ENCODE data around the gene TSHZ2.

TSHZ2 gene

GRCh38 chr20:53181866-53182376 lies 209.8 kb downstream of the TSHZ2 start:
- Histone ChIP-seq H2AFZ (ENCODE audit: low read length) (no peak overlapping the region), H3K9ac (ENCODE audit: low read length) (no peak overlapping the region), H3K27me3 (ENCODE audit: insufficient read depth, low read length) (no peaks in the 10 kb centered on the region), H3K79me2 (ENCODE audit: insufficient read depth, low read length) (no peaks in the 10 kb centered on the region), H3K4me2 (ENCODE audit: low read length) (no peak overlapping the region), H3K9me2 (ENCODE audit: low read depth, low read length) (no peaks in the 10 kb centered on the region), H3K4me1 (ENCODE audit: insufficient read depth, low read length, severe bottlenecking) (no peaks in the 10 kb centered on the region), H3K9me3 (ENCODE audit: low read length) (no peaks in the 10 kb centered on the region), H3K4me3 (ENCODE audit: low read depth, low read length, poor library complexity, severe bottlenecking) (no peak overlapping the region), H4K20me1 (ENCODE audit: insufficient read depth, low read length) (no peaks in the 10 kb centered on the region), H3K36me3 (ENCODE audit: insufficient read depth, low read length) (no peaks in the 10 kb centered on the region), H3K27ac (ENCODE audit: low read depth, low read length, poor library complexity, severe bottlenecking) (no peak overlapping the region), H3F3A (ENCODE audit: insufficient read depth, low read length) (no peaks in the 10 kb centered on the region)
- TF ChIP-seq CTCF (IDR thresholded peaks at IDR 0.05; ENCODE audit: low read length) (no peak), EZH2 (IDR thresholded peaks at IDR 0.05; ENCODE audit: borderline replicate concordance, low read length) (no peak)

GRCh38 chr20:53183181-53183580 lies 211.0 kb downstream of the TSHZ2 start:
- Histone ChIP-seq H3K4me3 (ENCODE audit: low read depth, low read length, poor library complexity, severe bottlenecking) (no peak overlapping the region), H3K9ac (ENCODE audit: low read length) (no peak overlapping the region), H3K4me1 (ENCODE audit: insufficient read depth, low read length, severe bottlenecking) (no peaks in the 10 kb centered on the region), H3K27ac (ENCODE audit: low read depth, low read length, poor library complexity, severe bottlenecking) (no peak overlapping the region), H3K79me2 (ENCODE audit: insufficient read depth, low read length) (no peaks in the 10 kb centered on the region), H3K9me2 (ENCODE audit: low read depth, low read length) (no peaks in the 10 kb centered on the region), H3F3A (ENCODE audit: insufficient read depth, low read length) (no peaks in the 10 kb centered on the region), H2AFZ (ENCODE audit: low read length) (no peak overlapping the region), H3K36me3 (ENCODE audit: insufficient read depth, low read length) (no peaks in the 10 kb centered on the region), H3K9me3 (ENCODE audit: low read length) (no peaks in the 10 kb centered on the region), H3K27me3 (ENCODE audit: insufficient read depth, low read length) (no peaks in the 10 kb centered on the region), H4K20me1 (ENCODE audit: insufficient read depth, low read length) (no peaks in the 10 kb centered on the region), H3K4me2 (ENCODE audit: low read length) (no peak overlapping the region)
- TF ChIP-seq EZH2 (IDR thresholded peaks at IDR 0.05; ENCODE audit: borderline replicate concordance, low read length) (no peak), CTCF (IDR thresholded peaks at IDR 0.05; ENCODE audit: low read length) (no peak)

GRCh38 chr20:53186635-53187034 lies 214.5 kb downstream of the TSHZ2 start:
- no peak overlapping the region for H2AFZ ChIP-seq (ENCODE audit: low read length)
- H3K27ac ChIP-seq (ENCODE audit: low read depth, low read length, poor library complexity, severe bottlenecking), result no peak overlapping the region
- H3F3A ChIP-seq (ENCODE audit: insufficient read depth, low read length), result no peaks in the 10 kb centered on the region
- H4K20me1 ChIP-seq (ENCODE audit: insufficient read depth, low read length), result no peaks in the 10 kb centered on the region
- H3K4me3 ChIP-seq (ENCODE audit: low read depth, low read length, poor library complexity, severe bottlenecking), result no peak overlapping the region
- no peaks in the 10 kb centered on the region for H3K27me3 ChIP-seq (ENCODE audit: insufficient read depth, low read length)
- H3K9me2 ChIP-seq (ENCODE audit: low read depth, low read length), result no peaks in the 10 kb centered on the region
- no peaks in the 10 kb centered on the region for H3K9me3 ChIP-seq (ENCODE audit: low read length)
- no peak overlapping the region for H3K9ac ChIP-seq (ENCODE audit: low read length)
- no peaks in the 10 kb centered on the region for H3K4me1 ChIP-seq (ENCODE audit: insufficient read depth, low read length, severe bottlenecking)
- H3K79me2 ChIP-seq (ENCODE audit: insufficient read depth, low read length), result no peaks in the 10 kb centered on the region
- no peaks in the 10 kb centered on the region for H3K36me3 ChIP-seq (ENCODE audit: insufficient read depth, low read length)
- TF ChIP-seq CTCF (IDR thresholded peaks at IDR 0.05; ENCODE audit: low read length), result no peak
- TF ChIP-seq EZH2 (IDR thresholded peaks at IDR 0.05; ENCODE audit: borderline replicate concordance, low read length), result no peak
- H3K4me2 ChIP-seq (ENCODE audit: low read length), result no peak overlapping the region

Data from OCI-LY1 (cell line).